ENCODE results near the gene ASB7. TPM values are rescaled to one million over a fixed set of nuclear protein-coding genes. Genes with fewer than 3 reads are reported as not detected.

Gene ASB7
- total RNA-seq, 6 donors from 2014 or later, result 11.7 to 19.8 (median 14.2) TPM

DNA sequence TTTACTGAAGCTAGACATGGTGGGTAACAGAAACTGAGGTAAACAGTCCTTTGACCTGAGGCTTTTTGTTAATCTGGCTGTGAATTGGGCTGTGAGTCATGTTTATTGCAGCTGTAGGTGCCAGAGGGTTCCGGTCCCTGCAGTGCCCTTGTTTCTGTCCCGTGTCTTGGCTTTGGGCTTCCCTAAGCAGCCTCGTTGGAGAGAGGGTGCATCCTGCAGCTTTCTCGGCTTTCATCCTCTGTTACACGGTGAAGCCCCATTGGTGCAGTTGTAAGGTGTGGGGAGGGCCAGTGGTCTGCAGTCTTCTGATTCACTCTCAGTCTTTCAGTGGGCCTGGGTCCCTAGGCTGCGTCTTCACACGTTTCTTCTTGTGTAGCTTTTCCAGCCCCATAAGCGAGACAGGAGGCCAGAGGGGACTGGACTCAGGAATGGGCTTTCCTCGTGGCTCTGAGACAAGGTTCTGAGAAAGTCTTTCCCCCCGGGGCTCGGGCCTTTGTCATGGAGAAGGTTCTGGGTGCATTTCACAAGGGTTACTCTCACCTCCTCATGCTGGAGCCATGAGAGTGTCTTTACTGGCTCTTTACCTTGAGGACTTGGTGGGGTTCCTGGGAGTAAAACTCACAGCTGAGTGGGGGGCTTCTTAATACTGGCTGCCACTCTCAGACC lies 33.1 kb downstream of the ASB7 start:
- Histone ChIP-seq H3K4me1 (peaks cover 5 to 12% (median 7%) of the 10 kb centered on the region in 4 donors), H3K9me3 (no peaks in the 10 kb centered on the region), H3K4me3 (no peak overlapping the region), H3K36me3 (peaks cover 0 to 23% (median 4%) of the 10 kb centered on the region in 4 donors), H3K27me3 (no peaks in the 10 kb centered on the region), H3K27ac (no peak overlapping the region)
- WGBS, 2 donors, result 94 to 95% methylated on average over 11 of the region's 11 CpGs
- TF ChIP-seq POLR2A (IDR thresholded peaks at IDR 0.05) (no peak), POLR2AphosphoS5 (IDR thresholded peaks at IDR 0.05) (no peak), EP300 (IDR thresholded peaks at IDR 0.05) (no peak)
- TF ChIP-seq, protein P1, sequence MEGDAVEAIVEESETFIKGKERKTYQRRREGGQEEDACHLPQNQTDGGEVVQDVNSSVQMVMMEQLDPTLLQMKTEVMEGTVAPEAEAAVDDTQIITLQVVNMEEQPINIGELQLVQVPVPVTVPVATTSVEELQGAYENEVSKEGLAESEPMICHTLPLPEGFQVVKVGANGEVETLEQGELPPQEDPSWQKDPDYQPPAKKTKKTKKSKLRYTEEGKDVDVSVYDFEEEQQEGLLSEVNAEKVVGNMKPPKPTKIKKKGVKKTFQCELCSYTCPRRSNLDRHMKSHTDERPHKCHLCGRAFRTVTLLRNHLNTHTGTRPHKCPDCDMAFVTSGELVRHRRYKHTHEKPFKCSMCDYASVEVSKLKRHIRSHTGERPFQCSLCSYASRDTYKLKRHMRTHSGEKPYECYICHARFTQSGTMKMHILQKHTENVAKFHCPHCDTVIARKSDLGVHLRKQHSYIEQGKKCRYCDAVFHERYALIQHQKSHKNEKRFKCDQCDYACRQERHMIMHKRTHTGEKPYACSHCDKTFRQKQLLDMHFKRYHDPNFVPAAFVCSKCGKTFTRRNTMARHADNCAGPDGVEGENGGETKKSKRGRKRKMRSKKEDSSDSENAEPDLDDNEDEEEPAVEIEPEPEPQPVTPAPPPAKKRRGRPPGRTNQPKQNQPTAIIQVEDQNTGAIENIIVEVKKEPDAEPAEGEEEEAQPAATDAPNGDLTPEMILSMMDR (IDR thresholded peaks at IDR 0.05), result no peak
- ATAC-seq (ENCODE audit: low FRiP score in 2 of 2) (no peak), DNase-seq (no peak)

DNA sequence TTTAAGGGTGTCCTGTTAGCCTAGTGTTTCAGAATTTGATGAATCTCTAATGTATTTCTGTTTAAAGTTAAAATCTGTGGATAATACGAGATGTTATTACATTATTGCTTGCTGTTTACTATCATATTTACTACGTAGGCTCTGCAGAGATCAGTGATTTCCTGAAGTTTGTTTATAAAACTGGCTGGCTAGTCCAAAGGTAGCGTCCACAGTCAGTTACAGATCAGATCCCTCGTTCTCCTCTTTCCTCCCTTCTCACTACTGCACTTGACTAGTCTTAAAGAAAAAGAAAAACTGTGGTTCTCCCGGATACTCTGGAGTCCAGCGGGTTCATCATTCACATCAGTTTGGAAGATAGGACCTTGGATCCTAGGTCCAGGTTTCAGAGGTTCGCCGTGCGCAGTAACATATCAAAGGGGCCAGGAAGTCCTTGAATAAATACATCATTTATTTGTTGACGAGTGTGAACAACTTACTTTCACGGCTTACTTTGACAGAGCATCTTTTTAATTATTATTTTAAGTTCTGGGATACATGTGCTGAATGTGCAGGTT lies 35.9 kb downstream of the ASB7 start:
- Histone ChIP-seq H3K4me3 (no peak overlapping the region), H3K36me3 (no peaks in the 10 kb centered on the region), H3K9me3 (no peaks in the 10 kb centered on the region), H3K27me3 (no peaks in the 10 kb centered on the region), H3K27ac (no peak overlapping the region), H3K4me1 (peaks cover 4 to 19% (median 12%) of the 10 kb centered on the region in 4 donors)
- TF ChIP-seq, protein P1 (IDR thresholded peaks at IDR 0.05), result no peak
- TF ChIP-seq EP300 (IDR thresholded peaks at IDR 0.05) (no peak), POLR2AphosphoS5 (IDR thresholded peaks at IDR 0.05) (no peak), POLR2A (IDR thresholded peaks at IDR 0.05) (no peak)
- DNase-seq (no peak), ATAC-seq (ENCODE audit: low FRiP score in 2 of 2) (no peak)
- 80 to 82% methylated on average over 11 of the region's 11 CpGs for WGBS, 2 donors

DNA sequence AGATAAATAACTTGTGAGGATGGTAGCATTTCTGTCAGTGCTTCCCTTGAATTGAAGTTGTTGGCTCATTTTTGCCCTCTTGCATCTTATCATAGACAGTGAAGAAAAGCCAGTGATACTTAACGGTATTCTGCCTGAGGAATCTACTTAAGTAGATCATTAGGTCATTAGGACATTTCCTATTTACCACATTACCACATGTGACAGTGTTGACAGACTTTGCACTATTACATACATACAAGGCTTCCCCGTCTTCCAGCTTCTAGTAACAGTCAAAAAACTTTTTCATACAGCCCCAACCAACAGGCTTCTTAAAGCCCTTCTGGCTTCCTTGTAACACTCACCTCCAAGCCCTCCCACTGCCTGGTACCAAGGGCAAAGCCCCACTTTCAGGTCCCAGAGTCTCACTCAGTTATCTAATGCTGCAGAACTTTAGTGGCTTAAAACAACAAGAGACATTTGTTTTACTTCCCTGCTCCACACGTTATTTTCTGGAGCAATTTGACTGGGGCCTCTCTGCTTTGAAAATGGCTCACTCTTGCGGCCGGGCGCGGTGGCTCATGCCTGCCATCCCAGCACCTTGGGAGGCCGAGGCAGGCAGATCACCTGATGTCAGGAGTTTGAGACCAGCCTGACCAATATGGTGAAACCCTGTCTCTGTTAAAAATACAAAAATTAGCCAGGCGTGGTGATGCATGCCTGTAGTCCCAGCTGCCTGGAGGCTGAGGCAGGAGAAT lies 40.0 kb downstream of the ASB7 start:
- 79 to 83% methylated on average over 9 of the region's 9 CpGs for WGBS, 2 donors
- peak in 1 of 2 donors; percentile 38 for ATAC-seq (ENCODE audit: low FRiP score in 2 of 2)
- H3K9me3 ChIP-seq, result no peaks in the 10 kb centered on the region

DNA sequence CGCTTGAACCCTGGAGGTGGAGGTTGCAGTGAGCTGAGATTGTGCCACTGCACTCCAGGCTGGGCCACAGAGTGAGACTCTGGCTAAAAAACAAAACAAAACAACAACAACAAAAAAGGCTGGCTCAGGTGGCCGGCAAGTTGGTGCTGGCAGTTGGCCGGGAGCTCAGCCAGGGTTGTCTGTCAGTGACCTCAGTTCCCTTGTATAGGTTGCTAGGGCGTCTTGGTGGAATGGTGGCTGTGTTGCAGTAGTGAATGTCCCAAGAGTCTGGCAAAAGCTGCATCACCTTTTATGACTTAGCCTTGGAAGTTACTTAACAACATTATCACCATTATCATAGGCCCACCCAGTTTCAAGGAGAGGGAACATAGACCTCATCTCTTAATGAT lies 40.6 kb downstream of the ASB7 start:
- Histone ChIP-seq H3K36me3 (no peaks in the 10 kb centered on the region), H3K4me1 (peaks cover 0 to 24% (median 7%) of the 10 kb centered on the region in 4 donors), H3K27ac (no peak overlapping the region), H3K4me3 (no peak overlapping the region), H3K9me3 (no peaks in the 10 kb centered on the region), H3K27me3 (no peaks in the 10 kb centered on the region)
- 83 to 93% methylated on average over 4 of the region's 4 CpGs for WGBS, 2 donors
- DNase-seq (no peak), ATAC-seq (ENCODE audit: low FRiP score in 2 of 2) (no peak)
- TF ChIP-seq POLR2AphosphoS5 (IDR thresholded peaks at IDR 0.05) (no peak), EP300 (IDR thresholded peaks at IDR 0.05) (no peak), POLR2A (IDR thresholded peaks at IDR 0.05) (no peak)

More for the DNA sequence above, 40.0 kb downstream of the ASB7 start:
- Histone ChIP-seq H3K4me3 (no peak overlapping the region), H3K4me1 (peaks cover 0 to 24% (median 9%) of the 10 kb centered on the region in 4 donors), H3K36me3 (no peaks in the 10 kb centered on the region), H3K27ac (no peak overlapping the region), H3K27me3 (no peaks in the 10 kb centered on the region)
- no peak for TF ChIP-seq EP300 (IDR thresholded peaks at IDR 0.05)
- no peak for TF ChIP-seq POLR2AphosphoS5 (IDR thresholded peaks at IDR 0.05)
- TF ChIP-seq, protein P1 (IDR thresholded peaks at IDR 0.05), result no peak
- no peak for TF ChIP-seq POLR2A (IDR thresholded peaks at IDR 0.05)
- peak in 1 of 2 donors; percentile 52 for DNase-seq

DNA sequence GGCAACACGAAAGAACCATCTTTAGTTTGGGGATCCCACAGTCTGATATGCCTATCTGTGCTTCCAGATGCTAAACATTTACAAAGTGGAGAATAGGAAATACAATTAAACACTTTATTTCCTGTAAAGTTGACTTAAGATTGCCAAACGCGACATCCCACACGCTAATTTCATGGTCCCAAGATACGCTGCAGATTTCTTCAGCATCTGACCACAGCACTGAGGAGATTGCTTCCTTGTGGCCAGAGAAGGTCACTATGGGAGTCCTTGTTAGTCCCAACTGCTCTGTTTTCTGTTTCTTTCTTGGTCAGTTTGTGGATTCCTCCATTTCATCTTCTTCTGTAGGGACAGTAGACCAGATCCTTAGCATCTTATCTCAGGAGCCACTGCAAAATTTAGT lies 43.3 kb downstream of the ASB7 start:
- no peak for ATAC-seq (ENCODE audit: low FRiP score in 2 of 2)
- 55 to 64% methylated on average over 5 of the region's 5 CpGs for WGBS, 2 donors
- H3K36me3 ChIP-seq, result peaks cover 0 to 7% (median 7%) of the 10 kb centered on the region in 4 donors

More for the DNA sequence above, 43.3 kb downstream of the ASB7 start:
- H3K4me1 ChIP-seq, result peaks cover 0 to 24% (median 4%) of the 10 kb centered on the region in 4 donors
- DNase-seq, result no peak
- TF ChIP-seq, protein P1 (IDR thresholded peaks at IDR 0.05), result no peak
- TF ChIP-seq EP300 (IDR thresholded peaks at IDR 0.05) (no peak), POLR2A (IDR thresholded peaks at IDR 0.05) (no peak), POLR2AphosphoS5 (IDR thresholded peaks at IDR 0.05) (no peak)
- no peaks in the 10 kb centered on the region for H3K9me3 ChIP-seq
- no peak overlapping the region for H3K27ac ChIP-seq
- no peak overlapping the region for H3K4me3 ChIP-seq
- no peaks in the 10 kb centered on the region for H3K27me3 ChIP-seq
